SU-DHL-6 (cell line): Measurements from ENCODE around the gene CANT1.

ENCODE experiments used
- H2AFZ ChIP-seq: fragments of 200-600 bp; sonication (generic); 2 replicates; pipeline ENCODE4 v1.6.1; 2014; ENCODE audit warnings: low read depth, mild to moderate bottlenecking, moderate library complexity, mixed read lengths, antibody characterized with exemption, low read length; ENCODE audit not compliant: severe bottlenecking
- H3F3A ChIP-seq: fragments of 200-600 bp; shearing (Covaris generic); 2 replicates; pipeline ENCODE4 v1.6.0; 2016; ENCODE audit warnings: antibody characterized with exemption, mild to moderate bottlenecking; ENCODE audit not compliant: insufficient read depth
- H3K27ac ChIP-seq: fragments of 200-600 bp; sonication (generic); 2 replicates; pipeline ENCODE4 v1.5.1; 2016; ENCODE audit warnings: low read depth, mild to moderate bottlenecking, low read length, moderate library complexity, mixed read lengths
- H3K27me3 ChIP-seq: fragments of 200-600 bp; sonication (generic), shearing (Covaris generic); 2 replicates; pipeline ENCODE4 v1.6.0; 2014; ENCODE audit warnings: mild to moderate bottlenecking, low read length
- H3K36me3 ChIP-seq: fragments of 200-600 bp; sonication (generic); 2 replicates; pipeline ENCODE4 v1.6.1; 2014; ENCODE audit warnings: mild to moderate bottlenecking, low read length, mixed read lengths
- H3K4me2 ChIP-seq: fragments of 300-600, 200-600 bp; shearing (Covaris generic), sonication (generic); 2 replicates; pipeline ENCODE4 v1.6.0; 2014; ENCODE audit warnings: low read length, low read depth, mild to moderate bottlenecking; ENCODE audit not compliant: poor library complexity, severe bottlenecking
- H3K4me3 ChIP-seq: fragments of 200-600 bp; sonication (generic); 2 replicates; pipeline ENCODE4 v1.5.1; 2014; ENCODE audit warnings: antibody characterized with exemption, low read length, mild to moderate bottlenecking, mixed read lengths; ENCODE audit not compliant: insufficient read depth, poor library complexity, severe bottlenecking
- H3K79me2 ChIP-seq: fragments of 200-600 bp; sonication (generic); 2 replicates; pipeline ENCODE4 v1.6.1; 2014; ENCODE audit warnings: mild to moderate bottlenecking, low read length, moderate library complexity; ENCODE audit not compliant: insufficient read depth
- H3K9ac ChIP-seq: fragments of 200-600 bp; sonication (generic); 2 replicates; pipeline ENCODE4 v1.7.0; 2014; ENCODE audit warnings: mild to moderate bottlenecking, low read length
- H3K9me2 ChIP-seq: fragments of 200-600 bp; sonication (generic); replicated peaks from 2 replicates; pipeline ENCODE4 v1.6.1; 2014; ENCODE audit warnings: low read length; ENCODE audit not compliant: insufficient read depth
- H3K9me3 ChIP-seq: fragments of 200-600 bp; sonication (generic); 2 replicates; pipeline ENCODE4 v1.6.1; 2014; ENCODE audit warnings: low read length, mixed read lengths; ENCODE audit not compliant: insufficient read depth
- H4K20me1 ChIP-seq: fragments of 200-600 bp; sonication (generic); 2 replicates; pipeline ENCODE4 v1.6.1; 2014; ENCODE audit warnings: low read depth, mild to moderate bottlenecking, antibody characterized with exemption, low read length, moderate library complexity, mixed read lengths
- CTCF ChIP-seq: fragments of 200-600 bp; sonication (generic); IDR thresholded peaks from one replicate; pipeline ENCODE4 v1.5.1; 2017; ENCODE audit warnings: antibody characterized with exemption, mild to moderate bottlenecking, low read length, moderate library complexity; ENCODE audit not compliant: insufficient read depth, poor library complexity, severe bottlenecking
- EZH2phosphoT487 ChIP-seq: fragments of 200-600 bp; sonication (generic), shearing (Covaris generic); conservative IDR thresholded peaks from 2 replicates; pipeline ENCODE4 v1.6.1; 2018; ENCODE audit warnings: mild to moderate bottlenecking, antibody characterized with exemption, low read length, moderate library complexity, mixed read lengths

The CANT1 gene

GRCh38 chr17:78952706-78953105, 56.9 kb downstream of the CANT1 start:
- Histone ChIP-seq H4K20me1 (no peaks in the 10 kb centered on the region), H3K9me3 (peaks cover 9% of the 10 kb centered on the region; the same call in 1 of the 2 replicates), H3K9ac (no peak overlapping the region), H3K27me3 (no peaks in the 10 kb centered on the region), H3K4me3 (no peak overlapping the region), H3F3A (no peaks in the 10 kb centered on the region), H3K4me2 (no peak overlapping the region), H3K79me2 (no peaks in the 10 kb centered on the region), H3K36me3 (no peaks in the 10 kb centered on the region), H3K9me2 (no peaks in the 10 kb centered on the region), H3K27ac (no peak overlapping the region), H2AFZ (no peak overlapping the region)
- TF ChIP-seq EZH2phosphoT487: no peak
- TF ChIP-seq CTCF: no peak

- no peaks in the 10 kb centered on the region for H3F3A ChIP-seq
- no peak overlapping the region for H3K4me3 ChIP-seq
- no peak overlapping the region for H3K27ac ChIP-seq
- H2AFZ ChIP-seq: no peak overlapping the region
- H4K20me1 ChIP-seq: no peaks in the 10 kb centered on the region
- no peaks in the 10 kb centered on the region for H3K79me2 ChIP-seq
- no peak overlapping the region for H3K9ac ChIP-seq
- peaks cover 9% of the 10 kb centered on the region; the same call in 1 of the 2 replicates for H3K9me3 ChIP-seq
- H3K36me3 ChIP-seq: no peaks in the 10 kb centered on the region
- H3K4me2 ChIP-seq: no peak overlapping the region
- H3K9me2 ChIP-seq: no peaks in the 10 kb centered on the region
- H3K27me3 ChIP-seq: no peaks in the 10 kb centered on the region
- TF ChIP-seq CTCF (no peak), EZH2phosphoT487 (no peak)
Measured at GRCh38 chr17:78951967-78952551, 57.5 kb downstream of the CANT1 start.

- Histone ChIP-seq H3K27ac (no peak overlapping the region), H3K79me2 (no peaks in the 10 kb centered on the region), H3K27me3 (no peaks in the 10 kb centered on the region), H3F3A (no peaks in the 10 kb centered on the region), H3K4me3 (no peak overlapping the region), H3K9me3 (peaks cover 9% of the 10 kb centered on the region; the same call in 1 of the 2 replicates), H2AFZ (no peak overlapping the region), H4K20me1 (no peaks in the 10 kb centered on the region), H3K36me3 (no peaks in the 10 kb centered on the region), H3K4me2 (no peak overlapping the region), H3K9me2 (no peaks in the 10 kb centered on the region), H3K9ac (no peak overlapping the region)
- TF ChIP-seq CTCF (no peak), EZH2phosphoT487 (no peak)
Measured at GRCh38 chr17:78950870-78951269, 58.7 kb downstream of the CANT1 start.
